Bone marrow (tissue), 2 donors: Measurements from ENCODE around the gene PTPRF.
A peak's percentile ranks its signal among the peaks of the same experiment; 100 is the strongest.
"Not testable (repeated sequence)": the region's sequence is repeated elsewhere in the genome, so short reads cannot be mapped to it uniquely, and the experiment has no call there.

ENCODE experiments used
- DNase-seq, 2 donors: peaks; one replicate each; lab custom pipeline; 2025; lab: John Stamatoyannopoulos, UW

The PTPRF gene

DNA sequence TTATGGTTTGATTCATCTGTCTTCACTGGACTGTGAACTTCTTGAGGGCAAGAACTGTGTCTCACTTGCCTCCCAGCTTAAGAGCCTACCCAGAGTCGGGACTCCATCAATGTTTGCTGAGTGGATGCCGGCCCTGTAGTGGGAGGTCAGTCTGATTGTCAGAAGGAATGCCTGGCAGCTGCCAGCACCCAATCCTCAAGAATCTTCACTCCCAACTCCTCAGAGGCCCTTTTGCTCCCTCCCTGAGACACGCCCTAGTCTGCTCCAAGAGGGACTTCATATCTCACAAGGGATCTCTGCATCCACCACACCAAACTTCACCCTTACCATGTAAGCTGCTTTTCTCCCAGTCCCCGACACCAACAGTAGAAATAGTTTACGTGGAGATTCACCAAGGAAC, 104.0 kb downstream of the PTPRF start:
- no peak for DNase-seq

DNA sequence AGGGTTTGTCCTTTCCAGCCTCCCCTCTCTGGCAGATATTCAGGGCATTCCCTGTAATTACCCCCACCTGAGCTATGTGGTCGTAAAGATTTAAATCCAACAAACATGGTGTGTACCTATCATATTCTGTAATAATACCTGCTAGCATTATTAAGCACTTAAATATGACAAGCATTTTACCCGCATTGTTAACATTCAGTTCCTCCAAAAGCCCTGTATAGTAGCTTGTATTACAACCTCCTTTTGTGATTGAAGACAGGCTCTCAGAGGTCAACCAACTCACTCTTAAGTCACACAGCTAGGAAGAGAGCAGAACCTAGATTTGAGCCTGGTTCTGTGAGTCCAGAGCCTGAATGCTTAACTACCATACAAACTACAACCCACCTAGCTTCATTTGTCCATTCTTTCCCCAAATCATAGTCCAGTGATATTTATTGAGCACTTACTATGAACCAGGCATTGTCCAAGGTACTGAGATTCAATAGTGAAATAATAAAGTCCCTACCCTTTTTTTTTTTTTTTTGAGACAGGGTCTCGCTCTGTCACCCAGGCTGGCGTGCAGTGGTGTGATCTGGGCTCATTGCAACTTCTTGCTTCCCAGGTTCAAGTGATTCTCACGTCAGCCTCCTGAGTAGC, 105.4 kb downstream of the PTPRF start:
- no peak for DNase-seq

DNA sequence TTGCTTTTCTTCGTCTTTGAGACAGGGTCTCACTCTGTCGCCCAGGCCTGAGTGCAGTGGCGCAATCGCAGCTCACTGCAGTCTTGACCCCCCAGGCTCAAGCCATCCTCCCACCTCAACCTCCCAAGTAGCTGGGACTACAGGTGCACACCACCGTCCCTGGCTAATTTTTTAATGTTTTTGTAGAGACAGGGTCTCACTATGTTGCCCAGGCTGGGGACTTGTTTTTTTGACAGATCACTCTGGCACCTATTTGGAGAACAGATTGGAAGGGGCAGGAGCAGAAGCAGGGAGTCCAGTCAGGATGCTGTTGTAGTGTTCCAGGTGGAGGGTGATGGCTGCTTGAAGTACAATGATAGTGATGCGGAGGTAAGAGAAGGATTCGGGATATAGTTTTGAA, 106.6 kb downstream of the PTPRF start:
- DNase-seq: no peak

DNA sequence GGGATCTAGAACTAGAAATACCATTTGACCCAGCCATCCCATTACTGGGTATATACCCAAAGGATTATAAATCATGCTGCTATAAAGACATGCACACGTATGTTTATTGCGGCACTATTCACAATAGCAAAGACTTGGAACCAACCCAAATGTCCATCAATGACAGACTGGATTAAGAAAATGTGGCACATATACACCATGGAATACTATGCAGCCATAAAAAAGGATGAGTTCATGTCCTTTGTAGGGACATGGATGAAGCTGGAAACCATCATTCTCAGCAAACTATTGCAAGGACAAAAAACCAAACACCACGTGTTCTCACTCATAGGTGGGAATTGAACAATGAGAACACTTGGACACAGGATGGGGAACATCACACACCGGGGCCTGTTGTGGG, 107.7 kb downstream of the PTPRF start:
- DNase-seq: not testable (repeated sequence)

DNA sequence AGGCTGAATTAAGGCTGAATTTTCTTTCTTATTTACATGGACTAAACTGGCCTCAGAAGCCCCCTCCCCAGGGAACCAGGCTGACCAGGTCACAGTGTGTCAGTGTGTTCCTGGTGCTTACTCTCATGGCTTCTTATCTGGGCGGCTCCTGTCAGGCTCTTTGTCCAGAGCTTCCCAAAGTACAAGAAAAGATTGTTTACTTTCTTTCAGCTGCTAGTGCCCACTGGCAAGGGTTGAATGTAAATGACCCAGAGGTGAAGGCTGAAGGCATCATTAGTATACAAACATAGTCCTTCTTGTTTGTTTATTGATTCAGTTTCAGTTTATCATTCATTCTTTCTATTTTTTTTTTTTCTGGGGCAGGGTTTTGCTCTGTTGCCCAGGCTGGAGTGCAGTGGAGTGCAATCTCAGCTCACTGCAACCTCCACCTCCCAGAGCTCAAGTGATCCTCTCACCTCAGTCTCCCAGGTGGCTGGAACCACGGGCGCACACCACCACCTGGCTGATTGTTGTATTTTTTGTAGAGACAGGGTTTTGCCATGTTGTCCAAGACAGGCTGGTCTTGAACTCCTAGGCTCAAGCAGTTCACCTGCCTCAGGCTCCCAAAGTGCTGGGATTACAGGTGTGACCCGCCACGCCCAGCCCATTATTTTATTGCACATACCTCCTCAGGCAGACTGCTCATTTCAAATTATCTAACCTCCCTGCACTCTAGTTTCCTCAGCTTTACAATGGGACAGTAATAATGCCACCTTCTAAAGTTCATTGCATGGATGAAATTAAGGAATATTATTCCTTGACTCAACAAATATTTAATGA, 109.5 kb downstream of the PTPRF start:
- no peak for DNase-seq

DNA sequence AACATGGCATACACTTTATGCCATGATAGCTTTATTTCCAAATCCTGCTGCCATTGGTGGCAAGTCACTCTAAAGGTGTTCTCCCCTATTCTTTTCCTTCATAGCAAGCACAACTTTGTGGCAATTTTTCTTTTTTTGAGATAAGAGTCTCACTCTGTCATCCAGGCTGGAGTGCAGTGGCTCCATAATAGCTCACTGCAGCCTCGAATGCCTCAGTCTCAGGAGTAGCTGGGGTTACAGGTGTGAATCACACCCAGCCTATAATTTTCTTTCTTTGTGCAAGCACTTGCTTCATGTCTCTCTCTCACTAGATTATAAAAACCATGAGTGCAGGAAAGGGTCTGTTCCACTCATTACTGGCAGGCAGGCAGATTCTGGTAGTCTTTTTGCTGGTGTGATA, 113.9 kb downstream of the PTPRF start:
- no peak for DNase-seq

DNA sequence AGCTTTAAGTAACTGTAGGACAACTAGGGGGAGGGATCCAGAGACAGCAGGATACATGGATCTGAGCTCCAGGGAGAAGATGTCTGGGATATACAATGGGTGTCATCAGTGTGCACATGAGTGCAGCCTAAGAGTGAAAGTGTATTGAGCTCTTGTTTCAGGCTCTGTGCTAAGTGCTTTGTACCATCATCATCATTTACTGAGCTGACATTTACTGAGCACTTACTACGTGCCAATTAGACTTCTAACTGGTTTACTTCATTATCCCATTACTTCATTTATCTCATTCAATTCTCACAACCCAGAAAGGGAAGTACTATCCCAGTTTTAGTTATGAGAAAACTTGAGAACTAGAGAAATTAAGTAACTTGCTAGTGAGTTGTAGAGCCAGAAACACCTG, 114.8 kb downstream of the PTPRF start:
- no peak for DNase-seq

DNA sequence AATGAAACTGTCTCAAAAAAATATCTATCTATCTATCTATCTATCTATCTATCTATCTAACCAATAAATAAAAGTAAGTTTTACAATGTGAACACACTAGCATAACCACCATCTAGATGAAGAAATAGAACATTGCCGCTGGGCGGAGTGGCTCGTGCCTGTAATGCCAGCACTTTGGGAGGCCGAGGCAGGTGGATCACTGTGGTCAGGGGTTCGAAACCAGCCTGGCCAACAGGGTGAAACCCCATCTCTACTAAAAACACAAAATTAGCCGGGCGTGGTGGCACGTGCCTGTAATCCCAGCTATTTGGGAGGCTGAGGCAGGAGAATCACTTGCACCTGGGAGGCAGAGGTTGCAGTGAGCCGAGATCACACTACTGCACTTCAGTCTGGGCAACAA, 116.6 kb downstream of the PTPRF start:
- not testable (repeated sequence) for DNase-seq

DNA sequence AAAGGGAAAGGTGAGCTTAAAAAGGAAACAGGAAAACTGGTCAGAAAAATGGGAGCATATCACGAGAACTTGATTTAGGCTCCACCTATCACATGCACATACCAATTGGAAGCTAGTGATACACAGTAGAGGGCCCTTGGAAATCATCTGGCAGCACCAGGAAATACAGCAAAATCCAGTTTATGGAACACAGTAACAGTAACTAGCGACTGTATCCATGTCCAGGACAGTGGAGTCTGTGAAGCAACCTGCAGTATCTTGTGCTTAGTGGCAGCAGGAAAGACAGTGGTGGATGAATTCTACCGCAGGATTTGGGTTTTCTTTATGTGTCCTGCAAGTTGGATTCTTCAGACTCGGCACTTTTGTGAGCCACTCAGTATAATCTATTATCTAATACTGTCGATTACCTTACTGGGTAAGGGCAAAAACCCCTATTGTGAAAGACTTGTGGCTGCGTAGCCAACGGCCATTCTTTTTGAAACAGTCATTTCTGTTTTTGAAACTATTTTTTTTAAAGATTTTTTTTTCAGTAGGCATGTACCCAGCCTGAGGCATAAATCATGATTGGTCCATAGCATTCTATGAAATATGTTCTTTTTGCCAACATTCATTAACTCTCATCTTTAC, 117.7 kb downstream of the PTPRF start:
- DNase-seq: no peak

DNA sequence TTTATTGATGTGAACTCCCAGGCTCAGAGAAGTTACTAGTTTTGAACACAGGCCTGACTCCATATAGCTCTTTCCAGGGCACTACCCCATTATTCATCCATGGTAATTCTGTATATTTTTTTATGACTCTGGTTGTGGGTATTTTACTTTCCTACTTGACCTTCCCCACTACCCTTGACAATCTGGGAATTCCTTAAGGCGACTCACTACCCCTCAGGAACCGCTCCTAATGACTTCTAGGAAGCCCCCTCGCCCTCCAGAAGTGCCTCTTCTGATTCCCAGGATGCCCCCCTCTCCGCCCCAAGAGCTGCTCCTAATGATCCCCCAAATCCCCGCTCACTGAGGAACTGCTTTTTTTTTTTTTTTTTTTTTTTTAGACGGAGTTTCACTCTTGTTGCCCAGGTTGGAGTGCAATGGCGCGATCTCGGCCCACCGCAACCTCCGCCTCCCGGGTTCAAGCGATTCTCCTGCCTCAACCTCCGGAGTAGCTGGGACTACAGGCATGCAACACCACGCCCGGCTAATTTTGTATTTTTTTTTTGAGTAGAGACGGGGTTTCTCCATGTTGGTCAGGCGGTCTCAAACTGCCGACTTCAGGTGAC, 118.3 kb downstream of the PTPRF start:
- DNase-seq: no peak

DNA sequence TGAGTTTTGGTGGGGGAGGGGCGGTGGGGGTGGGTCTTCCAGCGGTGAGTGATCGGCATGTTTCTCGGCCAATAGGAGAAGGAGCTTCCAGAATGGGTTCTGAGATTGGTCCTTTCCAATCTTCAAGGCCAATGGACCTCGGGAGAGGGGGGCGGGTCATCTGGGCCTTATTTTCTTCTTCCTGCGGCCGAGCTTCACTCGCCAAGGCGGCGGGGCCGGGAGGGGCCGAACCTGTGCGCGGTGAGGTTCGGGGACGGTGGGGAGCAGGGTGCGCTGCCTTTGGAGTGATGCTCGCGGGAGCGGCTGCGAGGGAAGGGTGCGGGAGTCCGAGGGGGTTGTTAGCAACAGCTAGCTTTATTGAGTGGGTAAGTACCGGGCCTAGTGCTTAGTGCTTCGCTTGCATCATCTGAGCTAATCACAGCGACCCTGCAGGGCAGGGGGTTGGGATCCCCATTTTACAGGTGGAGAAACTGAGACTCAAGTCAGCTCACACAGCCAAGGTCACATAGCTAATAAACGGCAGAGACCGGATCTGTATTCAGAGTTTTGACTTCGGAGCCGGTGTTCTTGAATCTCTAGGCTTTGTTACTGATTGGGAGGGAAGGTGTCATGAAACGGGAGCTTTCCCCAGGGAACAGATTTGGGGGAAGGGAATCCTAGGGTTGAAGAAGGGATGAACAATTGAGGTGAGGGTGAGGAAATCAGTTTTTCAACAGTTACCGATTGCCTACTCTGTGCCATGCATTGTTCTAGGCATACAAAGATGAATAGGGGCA, 119.8 kb downstream of the PTPRF start:
- DNase-seq: peak; percentile 92 to 95

DNA sequence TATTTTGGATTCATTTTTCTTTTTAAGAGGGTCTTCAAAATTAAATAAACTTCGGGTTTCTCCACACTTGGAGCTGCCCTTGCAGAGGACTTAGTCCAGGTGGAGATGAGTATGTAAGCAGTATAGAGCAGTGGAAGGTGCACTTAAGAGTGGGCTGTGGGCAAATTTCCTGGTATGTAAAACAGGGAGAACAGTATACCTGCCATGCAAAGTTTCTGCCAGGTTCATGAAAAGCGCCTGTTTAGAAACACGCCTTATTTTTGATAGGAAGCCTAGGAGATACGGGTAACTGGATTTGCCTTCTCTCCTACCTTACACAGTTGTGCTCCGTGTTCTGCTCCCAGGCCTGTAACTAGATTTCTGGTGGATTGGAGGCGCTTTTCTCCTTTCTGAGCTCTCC, 120.5 kb downstream of the PTPRF start:
- DNase-seq: no peak

DNA sequence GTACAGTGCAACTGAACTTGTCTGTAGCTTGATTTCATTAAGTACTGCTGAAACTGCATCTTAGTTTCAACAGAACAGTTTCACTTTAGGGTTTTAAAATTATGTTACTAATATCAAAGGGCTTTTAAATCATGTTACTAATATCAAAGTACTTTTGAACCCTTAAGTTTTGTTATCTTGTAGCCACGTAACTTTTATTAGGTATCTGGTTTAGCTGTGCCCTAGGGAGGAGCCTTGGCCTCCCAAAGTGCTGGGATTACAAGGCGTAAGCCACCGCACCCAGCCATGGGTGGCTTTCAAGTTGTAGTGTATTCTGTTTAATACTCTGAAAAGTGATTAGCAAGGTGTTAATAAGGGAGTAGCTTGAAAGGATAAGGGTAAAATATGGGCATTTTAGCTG, 121.2 kb downstream of the PTPRF start:
- DNase-seq: no peak

DNA sequence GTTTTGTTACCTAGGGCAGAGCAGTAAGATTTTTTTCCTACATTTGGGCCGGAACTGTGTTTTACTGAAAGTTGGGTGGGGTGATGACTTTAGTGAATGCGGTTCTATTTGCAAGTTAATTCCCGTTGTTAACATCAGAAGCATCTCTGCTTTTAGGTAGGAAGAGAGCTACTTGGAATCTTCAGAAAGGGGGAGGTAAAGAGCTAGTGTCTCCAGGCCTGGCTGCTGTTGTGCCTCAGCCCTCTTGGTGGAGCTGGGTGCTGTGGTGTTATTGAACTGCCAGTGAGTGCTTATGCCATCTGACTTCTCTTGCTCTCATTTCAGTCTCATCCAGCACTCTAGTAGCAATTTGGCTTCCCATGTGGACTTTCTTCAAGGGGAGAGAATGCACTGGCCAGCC, 122.7 kb downstream of the PTPRF start:
- DNase-seq: no peak

DNA sequence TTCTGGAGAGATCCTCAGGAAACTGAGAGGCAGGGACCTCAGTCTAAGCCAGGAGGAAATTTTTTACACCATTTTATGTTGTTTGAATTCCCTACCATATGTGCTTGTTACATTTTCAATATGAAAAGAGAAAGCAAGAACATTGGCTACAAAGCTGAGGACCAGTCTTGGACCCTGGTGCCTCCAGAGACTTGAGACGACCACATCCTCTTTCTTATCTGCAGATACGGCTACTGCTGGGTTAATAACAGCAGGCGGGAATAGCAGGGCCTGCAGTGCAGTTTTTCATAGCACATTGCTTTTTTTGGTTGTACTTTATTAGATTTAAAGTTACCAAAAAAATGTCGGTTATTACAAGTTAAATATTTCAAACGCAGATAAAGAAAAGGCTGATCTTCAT, 123.2 kb downstream of the PTPRF start:
- no peak for DNase-seq

DNA sequence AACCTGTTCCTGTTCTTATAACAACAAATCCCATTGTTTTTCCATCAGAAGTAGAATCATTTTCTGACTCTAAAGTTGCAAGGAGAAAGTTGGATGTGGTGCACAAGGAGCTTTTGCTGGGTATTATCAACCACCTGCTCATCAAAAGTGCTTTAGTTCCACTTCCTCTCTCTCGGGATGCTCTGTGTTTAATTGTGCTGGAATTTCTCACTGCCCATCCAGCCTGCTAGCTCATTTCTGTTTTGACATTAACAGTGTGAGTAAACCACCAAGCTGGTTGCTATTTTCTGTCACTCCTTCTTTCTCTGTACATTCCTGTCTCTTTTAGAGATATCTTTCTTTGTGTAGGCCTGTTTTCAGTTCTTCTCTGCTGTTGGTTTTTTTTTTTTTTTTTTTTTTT, 125.3 kb downstream of the PTPRF start:
- no peak for DNase-seq

DNA sequence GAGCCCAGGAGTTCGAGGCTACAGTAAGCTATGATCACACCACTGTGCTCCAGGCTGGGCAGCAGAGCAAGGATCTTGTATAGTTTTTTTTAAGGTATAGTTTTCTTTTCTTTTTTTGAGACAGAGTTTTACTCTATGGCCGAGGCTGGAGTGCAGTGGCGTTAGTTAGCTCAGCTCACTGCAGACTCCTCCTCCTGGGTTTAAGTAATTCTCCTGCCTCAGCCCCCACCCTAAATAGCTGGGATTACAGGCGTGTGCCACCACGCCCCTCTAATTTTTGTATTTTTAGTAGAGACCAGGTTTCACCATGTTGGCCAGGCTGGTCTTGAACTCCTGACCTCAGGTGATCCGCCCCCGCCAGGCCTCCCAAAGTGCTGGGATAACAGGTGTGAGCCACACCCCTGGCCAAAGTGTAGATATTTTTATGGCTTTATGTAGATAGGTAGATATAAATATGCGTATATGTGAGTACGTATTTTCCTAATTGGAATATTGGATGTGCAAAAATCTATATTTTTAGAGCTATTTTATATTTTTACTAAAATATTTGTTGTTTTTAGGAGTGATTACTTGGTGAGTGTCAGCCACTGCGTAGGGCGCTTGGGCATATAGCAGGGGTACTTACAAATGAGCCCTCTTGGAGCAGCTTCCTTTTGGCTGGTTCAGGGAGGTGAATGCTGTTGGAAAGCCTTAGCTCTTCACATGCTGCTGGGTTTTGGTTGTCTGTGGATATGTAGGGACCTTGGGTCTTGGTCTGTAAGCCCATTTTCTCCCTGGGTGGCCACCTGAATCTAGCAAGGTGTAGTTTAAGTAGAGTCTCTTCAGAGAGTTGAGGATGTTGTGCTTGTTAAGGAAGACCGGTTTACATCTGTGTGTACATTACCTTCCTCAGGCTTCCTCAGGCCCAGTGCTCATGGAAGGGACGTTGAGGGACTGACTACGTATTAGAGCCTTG, 128.8 kb downstream of the PTPRF start:
- no peak for DNase-seq

DNA sequence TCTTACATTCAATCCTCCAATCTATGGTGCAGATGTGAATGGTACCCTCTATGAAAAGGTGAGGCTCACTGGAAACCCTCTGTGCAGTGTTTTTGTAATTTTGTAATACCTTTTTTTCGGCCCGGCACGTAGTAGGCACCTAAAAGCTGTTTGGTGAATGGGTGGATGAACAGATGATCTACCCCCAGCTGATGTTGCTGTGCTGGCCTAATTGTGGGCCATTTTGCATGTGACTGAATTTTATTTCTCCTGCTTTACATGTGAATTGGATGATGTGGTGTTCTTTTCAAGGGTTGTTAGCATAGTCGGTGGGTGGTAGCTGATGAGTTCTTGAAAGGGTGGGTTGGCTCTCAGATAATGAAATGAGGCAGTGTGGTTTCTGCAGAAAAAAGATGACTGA, 129.7 kb downstream of the PTPRF start:
- no peak for DNase-seq

DNA sequence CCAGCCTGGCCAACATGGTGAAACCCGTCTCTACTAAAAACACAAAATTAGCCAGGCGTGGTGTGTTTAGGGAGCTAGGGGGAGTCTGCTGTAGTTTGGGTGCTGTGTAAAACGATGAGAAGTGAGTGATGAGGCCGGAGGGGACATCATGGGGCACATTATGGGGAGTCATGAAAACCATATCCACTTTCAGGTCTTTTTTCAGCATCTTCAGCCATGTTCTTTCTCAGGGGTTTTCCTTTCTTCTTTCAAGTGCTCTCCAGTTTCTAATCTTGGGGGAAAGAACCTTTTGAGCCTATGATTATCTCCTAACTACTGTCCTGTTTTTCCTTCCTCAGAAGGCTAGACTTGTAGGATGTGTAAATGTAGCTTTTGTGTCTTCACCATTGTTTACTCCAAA, 133.7 kb downstream of the PTPRF start:
- DNase-seq: no peak

DNA sequence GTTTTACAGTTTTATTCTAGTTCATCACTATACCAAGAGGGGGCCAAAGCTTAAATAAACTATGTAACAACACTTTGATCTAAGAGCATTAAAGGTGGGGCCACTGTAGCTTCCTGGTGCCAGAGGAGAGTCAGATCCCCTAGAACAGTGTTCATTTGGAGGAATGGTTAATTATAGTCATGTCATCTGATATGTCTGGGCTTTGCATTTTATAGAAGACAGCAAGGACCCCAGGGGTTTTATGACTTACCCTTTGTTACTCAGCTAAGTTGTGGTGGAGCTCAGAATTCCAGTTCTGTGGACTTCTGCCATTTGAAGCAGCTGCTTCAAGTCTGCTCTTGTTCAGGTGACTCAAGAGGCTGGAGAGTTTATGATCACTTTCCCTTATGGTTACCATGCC, 135.9 kb downstream of the PTPRF start:
- DNase-seq: no peak

DNA sequence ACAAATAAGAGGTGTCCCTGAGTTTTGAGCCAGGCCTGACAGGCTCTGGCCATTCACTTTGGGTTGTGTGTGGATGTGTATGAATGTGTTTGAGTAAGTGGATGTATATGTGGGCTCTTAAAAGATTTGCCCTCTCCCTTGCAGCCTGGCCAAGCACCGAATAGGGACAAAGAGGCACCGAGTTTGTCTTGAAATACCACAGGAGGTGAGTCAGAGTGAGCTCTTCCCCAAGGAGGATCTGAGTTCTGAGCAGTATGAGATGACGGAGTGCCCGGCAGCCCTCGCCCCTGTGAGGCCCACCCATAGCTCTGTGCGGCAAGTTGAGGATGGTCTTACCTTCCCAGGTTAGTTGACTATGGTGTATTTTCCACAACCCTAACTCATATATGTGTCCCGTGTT, 138.3 kb downstream of the PTPRF start:
- DNase-seq: no peak
